HG03039 (cell line): ENCODE results near the gene SCLY.
"Not testable (repeated sequence)": the region's sequence is repeated elsewhere in the genome, so short reads cannot be mapped to it uniquely, and the experiment has no call there.

Source experiments
- ATAC-seq: cut with Tn5 transposase; IDR thresholded peaks from one replicate; pipeline ENCODE4 v1.9.1; 2021; ENCODE audit warnings: mild to moderate bottlenecking, moderate library complexity; ENCODE audit not compliant: unreplicated experiment

Gene SCLY

DNA sequence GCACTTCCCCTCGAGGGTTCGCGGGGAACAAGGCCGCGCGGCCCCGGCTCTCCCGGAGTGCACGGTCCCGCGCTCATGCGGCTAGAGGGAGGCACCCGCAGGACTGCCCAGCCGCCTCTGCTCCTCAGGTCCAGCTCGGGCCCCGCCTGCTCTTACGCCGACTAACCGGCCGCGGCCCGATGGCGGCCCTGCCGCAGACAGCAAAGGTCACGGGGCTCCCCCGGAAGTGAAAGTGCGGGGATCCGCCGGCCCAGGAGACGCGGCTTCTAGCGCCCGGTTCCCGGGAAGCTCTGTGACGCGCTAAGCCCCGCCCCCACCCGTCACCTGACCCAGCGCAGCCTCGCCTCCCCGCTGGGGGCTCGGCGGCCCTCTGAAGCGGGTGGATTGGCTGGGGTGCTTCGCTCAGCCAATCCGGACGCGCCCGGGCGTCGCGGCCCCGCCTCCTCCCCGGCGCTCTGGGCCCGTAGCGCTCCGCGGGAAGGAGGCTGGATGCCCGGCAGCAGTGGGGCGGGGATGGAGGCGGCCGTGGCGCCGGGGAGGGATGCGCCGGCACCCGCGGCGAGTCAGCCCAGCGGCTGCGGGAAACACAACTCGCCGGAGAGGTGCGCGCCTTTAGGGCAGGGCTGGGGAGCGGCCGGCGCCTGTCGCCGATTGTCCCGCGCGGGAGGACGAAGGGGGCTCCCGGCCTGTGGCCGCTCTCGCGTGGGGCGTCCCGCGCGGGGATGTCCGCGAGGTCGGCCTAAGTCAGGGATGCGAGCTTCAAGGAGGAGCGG is at the start of gene SCLY:
TSS of gene SCLY (plus strand) at position 460 of the 773 bp plus-strand sequence. CDS start at position 514, 54 bp downstream.
- ATAC-seq: peak; percentile 94

- ATAC-seq: no peak
These were observed 47.0 kb upstream of the SCLY start for GRCh38 chr2:238013806-238014205.

- no peak for ATAC-seq
These were observed 45.1 kb upstream of the SCLY start for GRCh38 chr2:238015705-238016104.

DNA sequence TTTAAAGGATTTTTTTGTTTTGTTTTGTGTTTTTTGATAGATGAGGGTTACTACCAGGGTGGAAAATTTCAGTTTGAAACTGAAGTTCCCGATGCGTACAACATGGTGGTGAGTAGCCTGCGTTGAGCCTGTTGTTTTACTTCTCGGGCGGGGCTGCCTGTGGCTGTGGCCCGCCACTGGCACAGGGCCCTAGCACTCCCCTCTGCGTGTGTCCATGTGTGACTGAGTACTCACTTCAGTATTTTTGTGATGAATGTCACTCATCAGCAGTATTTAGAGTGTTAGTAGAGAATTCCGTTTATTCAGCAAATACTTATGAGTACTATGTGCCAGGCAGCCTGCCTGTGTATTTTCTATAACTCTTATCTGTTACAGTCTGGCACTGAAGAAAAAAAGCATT is 44.3 kb upstream of the SCLY start:
- ATAC-seq: no peak

DNA sequence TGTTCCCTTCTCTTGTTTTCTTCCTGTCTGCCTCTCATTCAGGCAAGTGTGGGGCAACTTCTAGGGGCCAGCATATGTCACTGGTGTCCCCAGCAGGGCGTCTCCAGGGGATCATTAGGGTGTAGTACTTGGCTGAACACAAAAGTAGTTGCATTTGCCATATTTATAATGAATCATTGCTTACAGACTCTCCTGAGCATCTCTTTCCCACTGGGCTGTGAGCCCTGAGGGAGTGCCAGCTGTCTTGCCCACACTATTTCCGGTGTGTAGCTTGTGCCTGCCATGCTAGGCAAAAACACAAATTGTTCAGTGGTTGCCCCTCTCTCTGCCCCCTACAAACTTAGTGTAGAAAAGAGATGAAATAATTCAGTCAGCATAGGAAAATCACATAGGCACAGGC is 40.8 kb upstream of the SCLY start:
- no peak for ATAC-seq

DNA sequence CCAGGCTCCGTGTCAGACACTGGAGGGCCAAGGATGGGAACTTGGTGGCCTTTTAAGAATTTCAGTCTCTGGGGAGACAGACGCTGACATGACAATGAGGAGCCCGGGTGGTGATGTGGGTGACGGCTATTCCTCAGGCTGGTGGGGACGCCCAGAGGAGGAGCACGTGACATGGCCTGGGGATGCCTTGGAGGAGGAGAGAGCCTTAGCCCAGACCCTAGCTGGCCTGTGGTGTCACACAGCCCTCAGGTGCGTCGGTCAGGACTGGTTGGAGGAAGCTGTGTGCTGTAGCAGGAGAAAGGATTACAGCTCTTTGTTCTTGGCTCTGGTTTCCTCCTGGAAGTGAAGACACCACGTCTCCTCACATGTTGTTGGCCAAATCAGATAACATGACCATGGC is 40.0 kb upstream of the SCLY start:
- ATAC-seq: no peak

- ATAC-seq: no peak
These were observed 39.5 kb upstream of the SCLY start for GRCh38 chr2:238021327-238021726.

DNA sequence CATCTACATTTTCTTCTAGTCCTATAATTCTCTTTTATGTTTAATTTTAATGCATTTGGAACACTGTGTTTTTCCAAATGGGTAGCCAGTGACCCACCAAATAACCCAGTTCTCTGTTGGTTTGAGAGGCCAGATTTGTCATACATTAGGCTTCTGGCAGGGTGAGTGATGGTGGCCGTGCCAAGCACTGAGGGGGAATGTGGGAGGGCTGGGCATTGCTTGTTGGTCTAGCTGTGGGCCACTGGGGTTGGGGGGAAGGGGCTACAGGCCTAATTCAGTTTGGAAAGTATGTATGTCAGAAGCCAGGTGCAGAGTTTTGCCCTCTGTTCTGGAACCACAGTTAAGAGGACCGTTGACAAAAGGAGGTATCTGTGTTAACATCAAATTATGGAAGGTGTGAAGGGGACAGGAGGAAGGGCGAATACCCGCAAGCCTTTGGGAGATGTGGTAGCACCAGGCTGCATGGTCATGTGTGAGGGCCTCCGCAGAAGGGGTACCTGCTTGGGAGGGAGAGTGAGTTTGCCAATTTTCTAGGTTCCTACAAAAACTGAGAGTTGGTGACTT is 38.1 kb upstream of the SCLY start:
- ATAC-seq: no peak

DNA sequence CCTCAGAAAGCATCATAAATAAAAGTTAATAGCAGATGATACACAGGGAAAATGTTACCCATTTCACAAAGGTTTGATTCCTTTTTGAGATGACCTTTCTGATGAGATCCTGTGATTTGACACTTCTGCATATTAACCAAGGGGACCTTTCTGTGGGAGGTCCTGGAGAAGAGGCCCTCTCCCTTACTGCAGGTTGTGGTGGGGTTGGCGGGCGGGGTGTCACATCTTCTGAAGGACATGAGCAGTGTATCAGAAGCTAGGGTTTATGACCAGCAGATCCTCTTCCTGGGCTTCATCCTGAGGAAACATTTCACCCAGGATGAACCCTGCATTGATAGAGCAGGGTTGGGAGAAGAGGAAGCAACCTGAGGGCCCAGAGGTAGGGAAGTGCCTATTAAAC is 37.2 kb upstream of the SCLY start:
- ATAC-seq: no peak

DNA sequence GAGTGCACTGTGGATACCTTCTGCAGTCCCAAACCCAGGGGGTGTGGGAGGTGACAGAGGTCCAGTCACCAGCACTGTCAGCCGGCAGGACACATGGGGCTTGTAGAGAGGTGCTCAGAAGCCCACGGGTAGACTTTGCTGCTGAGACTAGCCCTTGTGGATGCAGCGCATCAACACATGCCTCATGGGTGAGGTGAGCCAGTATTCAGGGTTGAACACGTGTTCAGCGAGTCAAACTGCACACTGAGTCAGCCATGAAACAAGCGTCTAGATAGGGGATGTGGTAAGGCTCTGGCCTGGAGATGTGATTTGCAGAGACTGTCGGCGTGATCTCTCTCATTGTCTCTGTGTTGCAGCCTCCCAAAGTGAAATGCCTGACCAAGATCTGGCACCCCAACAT is 35.8 kb upstream of the SCLY start:
- ATAC-seq: no peak

- ATAC-seq: no peak
These were observed 35.0 kb upstream of the SCLY start for GRCh38 chr2:238025741-238026360.

DNA sequence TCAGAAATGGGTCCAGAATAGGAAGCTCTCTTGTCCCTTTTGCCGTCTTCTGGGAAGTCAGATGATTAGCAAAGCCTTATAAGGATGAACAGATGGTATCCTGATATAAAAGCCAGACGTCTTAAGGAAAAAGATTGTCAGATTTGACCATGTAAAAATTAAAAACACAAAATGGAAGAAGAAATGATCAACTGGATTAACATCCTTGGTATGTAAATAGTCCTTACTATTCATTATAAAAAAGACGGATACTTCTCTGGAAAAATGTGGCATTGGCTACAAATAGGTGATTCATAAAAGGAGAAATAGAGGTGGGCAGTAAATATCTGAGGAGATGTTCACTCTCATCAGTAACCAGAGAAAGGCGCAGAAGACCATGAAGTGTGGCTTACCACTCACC is 33.7 kb upstream of the SCLY start:
- ATAC-seq: no peak

GRCh38 chr2:238027591-238028415 is 33.0 kb upstream of the SCLY start:
- no peak for ATAC-seq

DNA sequence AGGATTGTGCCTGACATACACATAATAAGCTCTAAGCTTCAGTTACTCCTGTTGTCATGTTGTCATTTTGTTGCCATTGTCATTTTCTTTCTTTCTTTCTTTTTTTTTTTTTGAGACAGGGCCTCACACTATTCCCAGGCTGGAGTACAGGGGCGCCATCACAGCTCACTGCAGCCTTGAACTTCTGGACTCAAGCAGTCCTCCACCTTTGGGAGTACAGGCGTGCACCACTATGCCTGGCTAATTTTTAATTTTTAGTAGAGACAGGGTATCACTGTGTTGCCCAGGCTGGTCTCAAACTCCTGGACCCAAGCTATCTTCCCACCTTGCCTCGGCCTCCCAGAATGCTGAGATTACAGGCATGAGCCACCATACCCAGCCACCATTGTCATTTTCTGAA is 30.9 kb upstream of the SCLY start:
- ATAC-seq: no peak

GRCh38 chr2:238030422-238031155 is 30.2 kb upstream of the SCLY start:
- ATAC-seq: no peak

DNA sequence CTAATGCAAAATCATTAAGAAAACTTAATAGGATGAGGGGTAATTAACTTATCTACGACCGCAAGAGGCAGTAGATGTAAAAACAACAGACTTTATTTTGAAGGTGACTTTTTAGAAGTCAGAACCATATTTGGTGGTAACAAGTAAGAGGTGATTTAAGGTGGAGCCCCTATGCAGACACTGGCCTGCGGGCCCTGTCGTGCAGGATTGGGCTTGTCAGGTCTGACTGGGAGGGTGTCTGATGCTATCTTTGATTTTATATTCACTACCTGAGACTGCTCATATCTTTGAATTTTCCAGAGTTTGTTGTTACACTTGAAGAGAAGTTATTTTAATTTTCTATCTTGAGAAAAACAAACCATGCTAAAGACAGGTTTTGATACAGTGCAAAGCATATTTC is 29.1 kb upstream of the SCLY start:
- ATAC-seq: no peak

DNA sequence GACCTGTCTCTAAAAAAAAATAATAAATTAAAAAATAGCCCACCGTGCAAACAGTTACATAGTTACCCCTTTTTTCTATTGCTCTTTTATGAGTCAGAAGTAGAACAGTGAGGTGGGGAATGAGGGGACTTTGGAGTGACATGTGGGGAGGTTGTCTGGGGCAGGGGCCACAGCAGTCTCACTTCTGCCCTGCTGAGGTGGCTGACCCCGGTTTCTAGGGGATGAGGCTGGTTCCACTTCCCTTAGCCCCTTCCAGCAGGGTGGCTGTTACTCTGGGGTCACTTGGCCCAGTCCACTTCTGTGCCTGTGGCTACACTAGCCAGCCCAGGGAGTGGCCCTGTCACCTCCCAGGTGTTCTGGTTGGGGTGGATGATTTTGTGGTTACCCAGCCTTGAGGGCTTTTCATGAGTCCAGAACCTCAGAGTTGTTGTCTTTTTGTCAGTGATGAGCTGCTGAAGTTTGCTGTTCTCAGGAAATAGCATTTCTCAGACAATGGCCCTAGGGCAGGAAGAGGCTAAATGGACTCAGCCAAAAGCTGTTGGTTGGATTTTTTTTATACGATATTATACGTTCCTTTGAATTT is 28.0 kb upstream of the SCLY start:
- ATAC-seq: no peak

DNA sequence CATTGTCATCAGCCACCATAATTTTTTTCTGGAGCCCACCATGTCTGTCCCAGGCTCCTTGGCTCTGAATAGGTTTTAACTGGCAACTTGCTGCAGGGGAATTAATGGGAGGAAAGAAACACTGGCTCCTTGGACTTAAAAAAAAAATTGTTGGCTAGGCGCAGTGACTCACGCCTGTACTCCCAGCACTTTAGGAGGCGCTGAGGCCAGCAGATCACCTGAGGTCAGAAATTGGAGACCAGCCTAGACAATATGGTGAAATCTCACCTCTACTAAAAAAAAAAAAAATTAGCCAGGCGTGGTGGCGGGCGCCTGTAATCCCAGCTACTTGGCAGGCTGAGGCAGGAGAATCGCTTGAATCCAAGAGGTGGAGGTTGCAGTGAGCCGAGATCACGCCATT is 26.8 kb upstream of the SCLY start:
- ATAC-seq: not testable (repeated sequence)

DNA sequence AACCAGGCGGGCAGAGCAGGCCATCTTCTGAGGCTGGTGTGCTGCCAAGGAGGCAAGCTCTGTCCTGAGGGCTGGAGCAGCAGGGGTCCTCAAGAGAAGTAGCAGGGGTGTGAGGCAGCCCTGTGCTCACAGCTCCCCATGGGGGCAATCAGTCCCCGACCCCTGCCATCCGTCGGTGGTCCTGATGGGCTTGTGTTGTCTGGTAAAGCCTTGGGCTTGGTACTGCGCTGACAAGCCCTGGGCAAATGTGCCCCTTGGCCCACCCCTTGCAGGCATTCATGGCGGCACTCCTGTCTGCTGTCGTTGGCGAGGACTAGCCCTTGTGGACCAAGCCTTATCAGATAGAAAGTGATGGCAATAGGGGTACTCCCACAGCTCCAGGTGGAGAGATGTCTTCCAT is 22.6 kb upstream of the SCLY start:
- ATAC-seq: no peak

DNA sequence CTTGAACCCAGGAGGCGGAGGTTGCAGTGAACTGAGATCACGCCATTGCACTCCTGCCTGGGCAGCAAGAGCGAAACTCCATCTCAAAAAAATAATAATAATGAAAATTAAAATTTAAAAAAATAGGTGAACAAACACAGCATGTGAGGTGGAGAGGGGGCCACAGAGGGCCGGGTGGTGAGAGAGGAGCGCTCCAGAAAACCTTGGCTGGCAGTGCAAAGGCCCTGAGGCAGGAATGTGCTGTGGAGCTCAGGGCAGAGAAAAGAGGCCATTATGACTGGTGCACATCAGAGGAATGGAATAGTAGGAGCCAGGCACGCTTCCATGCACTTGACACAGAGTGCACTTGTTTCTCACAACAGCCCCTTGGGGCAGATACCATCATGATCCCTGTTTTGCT is 21.6 kb upstream of the SCLY start:
- no peak for ATAC-seq
